Neural cell (in vitro differentiated cells): ENCODE data around the gene NPR2. TPM values are rescaled to one million over a fixed set of nuclear protein-coding genes. Genes with fewer than 3 reads are reported as not detected.

Source experiments
- H2AFZ ChIP-seq: fragments of 200-600, 300-800 bp; sonication (generic), shearing (Covaris generic); 2 replicates; pipeline ENCODE4 v1.6.0; 2014; ENCODE audit warnings: low read depth, mild to moderate bottlenecking, antibody characterized with exemption, low read length, moderate library complexity
- H3F3A ChIP-seq: fragments of 200-600 bp; shearing (Covaris generic); 2 replicates; pipeline ENCODE4 v1.6.1; 2016; ENCODE audit warnings: mild to moderate bottlenecking, moderate library complexity, mixed read lengths, antibody characterized with exemption, low read length; ENCODE audit not compliant: insufficient read depth, poor library complexity, severe bottlenecking
- H3K27ac ChIP-seq: fragments of 200-600, 300-800 bp; sonication (generic), shearing (Covaris generic); 2 replicates; pipeline ENCODE4 v1.5.1; 2014; ENCODE audit warnings: mild to moderate bottlenecking, low read length, moderate library complexity
- H3K27me3 ChIP-seq: fragments of 300-800, 200-600 bp; sonication (generic), shearing (Covaris generic); 2 replicates; pipeline ENCODE4 v1.6.0; 2014; ENCODE audit warnings: mild to moderate bottlenecking, low read depth, low read length, moderate library complexity; ENCODE audit not compliant: insufficient read depth
- H3K36me3 ChIP-seq: fragments of 300-800, 200-600 bp; sonication (generic), shearing (Covaris generic); 2 replicates; pipeline ENCODE4 v1.5.1; 2014; ENCODE audit warnings: mild to moderate bottlenecking, antibody characterized with exemption, low read length, moderate library complexity; ENCODE audit not compliant: insufficient read depth
- H3K4me2 ChIP-seq: fragments of 300-800, 200-600 bp; sonication (generic), shearing (Covaris generic); 2 replicates; pipeline ENCODE4 v1.6.0; 2014; ENCODE audit warnings: mild to moderate bottlenecking, low read length
- H3K4me3 ChIP-seq: fragments of 300-800, 200-600 bp; sonication (generic), shearing (Covaris generic); 2 replicates; pipeline ENCODE4 v1.5.1; 2014; ENCODE audit warnings: mild to moderate bottlenecking, low read length, moderate library complexity
- H3K79me2 ChIP-seq: fragments of 200-600 bp; shearing (Covaris generic); replicated peaks from 2 replicates; pipeline ENCODE4 v1.6.0; 2014; ENCODE audit warnings: mild to moderate bottlenecking, low read length, moderate library complexity; ENCODE audit not compliant: insufficient read depth
- H3K9ac ChIP-seq: fragments of 300-800, 200-600 bp; sonication (generic), shearing (Covaris generic); 2 replicates; pipeline ENCODE4 v1.6.1; 2016; ENCODE audit warnings: mild to moderate bottlenecking, low read length, mixed read lengths
- H3K9me2 ChIP-seq: fragments of 200-600 bp; shearing (Covaris generic); 2 replicates; pipeline ENCODE4 v1.6.1; 2016; ENCODE audit warnings: mild to moderate bottlenecking, low read length, mixed read lengths; ENCODE audit not compliant: insufficient read depth
- H3K9me3 ChIP-seq: fragments of 200-600, 300-800 bp; sonication (generic), shearing (Covaris generic); 2 replicates; pipeline ENCODE4 v1.6.1; 2016; ENCODE audit warnings: mild to moderate bottlenecking, mixed run types, low read length, moderate library complexity, mixed read lengths
- H4K20me1 ChIP-seq: fragments of 200-600 bp; shearing (Covaris generic); 2 replicates; pipeline ENCODE4 v1.6.1; 2016; ENCODE audit warnings: mild to moderate bottlenecking, mixed run types; ENCODE audit not compliant: insufficient read depth
- CTCF ChIP-seq: fragments of 450-650 bp; IDR thresholded peaks from 2 replicates; pipeline ENCODE4 v1.5.1; 2014; ENCODE audit warnings: antibody characterized with exemption, mild to moderate bottlenecking, moderate library complexity; ENCODE audit not compliant: poor library complexity, severe bottlenecking
- EP300 ChIP-seq: fragments of 450-650 bp; conservative IDR thresholded peaks from 2 replicates; pipeline ENCODE4 v1.6.1; 2014; ENCODE audit warnings: antibody characterized with exemption, mild to moderate bottlenecking, moderate library complexity; ENCODE audit not compliant: poor library complexity, severe bottlenecking
- EZH2 ChIP-seq: fragments of 200-600, 300-800 bp; shearing (Covaris generic), sonication (generic); IDR thresholded peaks from 2 replicates; pipeline ENCODE4 v1.6.1; 2014; ENCODE audit warnings: antibody characterized with exemption, low read length, borderline replicate concordance, mild to moderate bottlenecking; ENCODE audit not compliant: insufficient read depth, poor library complexity, severe bottlenecking
- MXI1 ChIP-seq: fragments of 450-650 bp; conservative IDR thresholded peaks from 2 replicates; pipeline ENCODE4 v1.6.1; 2014; ENCODE audit warnings: antibody characterized with exemption, mild to moderate bottlenecking; ENCODE audit not compliant: poor library complexity, severe bottlenecking
- POLR2AphosphoS5 ChIP-seq: IDR thresholded peaks from 2 replicates; pipeline ENCODE4 v1.6.1; 2012
- RAD21 ChIP-seq: fragments of 450-650 bp; conservative IDR thresholded peaks from 2 replicates; pipeline ENCODE4 v1.6.1; 2014; ENCODE audit warnings: antibody characterized with exemption, mild to moderate bottlenecking, moderate library complexity
- SMC3 ChIP-seq: fragments of 450-650 bp; conservative IDR thresholded peaks from 2 replicates; pipeline ENCODE4 v1.6.1; 2014; ENCODE audit warnings: antibody characterized with exemption, mild to moderate bottlenecking, moderate library complexity; ENCODE audit not compliant: poor library complexity
- TAF1 ChIP-seq: IDR thresholded peaks from 2 replicates; pipeline ENCODE4 v1.6.1; 2012; ENCODE audit warnings: low read depth
- polyA plus RNA-seq: library from polyadenylated mRNA; depleted of rRNA; stranded (reverse); fragments of >200 nt; gene quantifications from 2 replicates; pipeline ENCODE4 v1.2.3, GENCODE V29; 2014
- TF ChIP-seq, protein P1 (sequence below): IDR thresholded peaks from 2 replicates; pipeline ENCODE4 v1.6.1; 2012; ENCODE audit warnings: borderline replicate concordance

The NPR2 gene
- polyA plus RNA-seq, 1 donor from 2014 or later, result 9.6 TPM

GRCh38 chr9:35745569-35745968 is 45.8 kb upstream of the NPR2 start:
- no peaks in the 10 kb centered on the region for H3K9me2 ChIP-seq
- no peaks in the 10 kb centered on the region for H3K9me3 ChIP-seq
- no peaks in the 10 kb centered on the region for H3F3A ChIP-seq
- H3K27me3 ChIP-seq, result no peaks in the 10 kb centered on the region
- peaks cover 38% of the 10 kb centered on the region for H3K79me2 ChIP-seq
- peak overlapping the region; percentile 81 for H3K4me2 ChIP-seq
- no peak overlapping the region for H3K27ac ChIP-seq
- H4K20me1 ChIP-seq, result no peaks in the 10 kb centered on the region
- H3K36me3 ChIP-seq, result no peaks in the 10 kb centered on the region
- no peak overlapping the region for H3K9ac ChIP-seq
- TF ChIP-seq TAF1, result no peak
- TF ChIP-seq MXI1, result no peak
- no peak for TF ChIP-seq CTCF
- TF ChIP-seq POLR2AphosphoS5, result no peak
- TF ChIP-seq SMC3, result no peak
- no peak for TF ChIP-seq RAD21
- TF ChIP-seq, protein P1, sequence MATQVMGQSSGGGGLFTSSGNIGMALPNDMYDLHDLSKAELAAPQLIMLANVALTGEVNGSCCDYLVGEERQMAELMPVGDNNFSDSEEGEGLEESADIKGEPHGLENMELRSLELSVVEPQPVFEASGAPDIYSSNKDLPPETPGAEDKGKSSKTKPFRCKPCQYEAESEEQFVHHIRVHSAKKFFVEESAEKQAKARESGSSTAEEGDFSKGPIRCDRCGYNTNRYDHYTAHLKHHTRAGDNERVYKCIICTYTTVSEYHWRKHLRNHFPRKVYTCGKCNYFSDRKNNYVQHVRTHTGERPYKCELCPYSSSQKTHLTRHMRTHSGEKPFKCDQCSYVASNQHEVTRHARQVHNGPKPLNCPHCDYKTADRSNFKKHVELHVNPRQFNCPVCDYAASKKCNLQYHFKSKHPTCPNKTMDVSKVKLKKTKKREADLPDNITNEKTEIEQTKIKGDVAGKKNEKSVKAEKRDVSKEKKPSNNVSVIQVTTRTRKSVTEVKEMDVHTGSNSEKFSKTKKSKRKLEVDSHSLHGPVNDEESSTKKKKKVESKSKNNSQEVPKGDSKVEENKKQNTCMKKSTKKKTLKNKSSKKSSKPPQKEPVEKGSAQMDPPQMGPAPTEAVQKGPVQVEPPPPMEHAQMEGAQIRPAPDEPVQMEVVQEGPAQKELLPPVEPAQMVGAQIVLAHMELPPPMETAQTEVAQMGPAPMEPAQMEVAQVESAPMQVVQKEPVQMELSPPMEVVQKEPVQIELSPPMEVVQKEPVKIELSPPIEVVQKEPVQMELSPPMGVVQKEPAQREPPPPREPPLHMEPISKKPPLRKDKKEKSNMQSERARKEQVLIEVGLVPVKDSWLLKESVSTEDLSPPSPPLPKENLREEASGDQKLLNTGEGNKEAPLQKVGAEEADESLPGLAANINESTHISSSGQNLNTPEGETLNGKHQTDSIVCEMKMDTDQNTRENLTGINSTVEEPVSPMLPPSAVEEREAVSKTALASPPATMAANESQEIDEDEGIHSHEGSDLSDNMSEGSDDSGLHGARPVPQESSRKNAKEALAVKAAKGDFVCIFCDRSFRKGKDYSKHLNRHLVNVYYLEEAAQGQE, result no peak
- no peak for TF ChIP-seq EP300
- no peak for TF ChIP-seq EZH2
- peak overlapping the region; percentile 93 for H3K4me3 ChIP-seq
- no peak overlapping the region for H2AFZ ChIP-seq

- Histone ChIP-seq H3F3A (no peaks in the 10 kb centered on the region), H3K36me3 (no peaks in the 10 kb centered on the region), H3K9me2 (no peaks in the 10 kb centered on the region), H3K79me2 (peaks cover 38% of the 10 kb centered on the region), H3K9me3 (no peaks in the 10 kb centered on the region), H3K27ac (no peak overlapping the region), H2AFZ (no peak overlapping the region), H3K9ac (peak overlapping the region; percentile 88), H3K27me3 (no peaks in the 10 kb centered on the region), H3K4me3 (peak overlapping the region; percentile 93), H4K20me1 (no peaks in the 10 kb centered on the region), H3K4me2 (peak overlapping the region; percentile 99)
- no peak for TF ChIP-seq EP300
- no peak for TF ChIP-seq TAF1
- no peak for TF ChIP-seq MXI1
- TF ChIP-seq, protein P1, result no peak
- no peak for TF ChIP-seq POLR2AphosphoS5
- TF ChIP-seq EZH2, result no peak
- TF ChIP-seq CTCF, result no peak
- no peak for TF ChIP-seq RAD21
- TF ChIP-seq SMC3, result no peak
Observed at GRCh38 chr9:35746583-35746982, 44.8 kb upstream of the NPR2 start.
